ENCODE results near the gene IFI44. TPM values are rescaled to one million over a fixed set of nuclear protein-coding genes. Genes with fewer than 3 reads are reported as not detected.

IFI44 gene
- polyA plus RNA-seq, 1 donor (not counting 4 experiments of a cell fraction or from before 2014, with no cell fraction given): 97.0 TPM

- DNase-seq (ENCODE audit: low read depth, low spot score) (no peak), FAIRE-seq (no peak)
- H3K4me2 ChIP-seq (ENCODE audit: control insufficient read depth, extremely low read depth, insufficient read depth, low read depth, low read length): no peak overlapping the region
- H3K27ac ChIP-seq (ENCODE audit: control insufficient read depth, insufficient read depth, low read length): no peak overlapping the region
- H3K79me2 ChIP-seq (ENCODE audit: control insufficient read depth, insufficient read depth, low read length): no peaks in the 10 kb centered on the region
- H3K4me3 ChIP-seq (ENCODE audit: control insufficient read depth in 2 of 3, extremely low read depth in 1 of 3, insufficient read depth in 2 of 3, low read depth in 1 of 3, low read length in 3 of 3): no peak overlapping the region
- no peaks in the 10 kb centered on the region for H3K9me3 ChIP-seq (ENCODE audit: control insufficient read depth, low read depth, low read length)
- no peaks in the 10 kb centered on the region for H3K4me1 ChIP-seq (ENCODE audit: control insufficient read depth, extremely low read depth, insufficient read depth, low read length)
- no peak overlapping the region for H3K9ac ChIP-seq (ENCODE audit: control insufficient read depth, extremely low read depth, insufficient read depth, low read length)
- no peak overlapping the region for H2AFZ ChIP-seq (ENCODE audit: control insufficient read depth, low read length)
- TF ChIP-seq EZH2 (IDR thresholded peaks at IDR 0.05; ENCODE audit: low read length) (no peak), CTCF (optimal IDR thresholded peaks at IDR 0.05 in 1 of 3, IDR thresholded peaks at IDR 0.05 in 1 of 3, conservative IDR thresholded peaks at IDR 0.05 in 1 of 3; ENCODE audit: extremely low read depth in 1 of 3, insufficient read depth in 2 of 3, low read length in 3 of 3) (no peak)
- H3K27me3 ChIP-seq (ENCODE audit: control insufficient read depth, extremely low read depth, insufficient read depth, low read length): no peaks in the 10 kb centered on the region
- dilution Hi-C loops (cut with MboI; ENCODE audit: extremely low pct_ligation_motif_present, low sequenced_read_pairs): no loop called here
- no peaks in the 10 kb centered on the region for H3K9me1 ChIP-seq (ENCODE audit: control insufficient read depth, extremely low read depth, insufficient read depth, low read length)
- H4K20me1 ChIP-seq (ENCODE audit: control insufficient read depth, extremely low read depth, insufficient read depth, low read length): no peaks in the 10 kb centered on the region
- H3K36me3 ChIP-seq (ENCODE audit: control insufficient read depth in 2 of 2, extremely low read depth in 1 of 2, insufficient read depth in 2 of 2, low read length in 2 of 2): no peaks in the 10 kb centered on the region
Measured at GRCh38 chr1:78678324-78678723, 28.7 kb downstream of the IFI44 start.

GRCh38 chr1:78681265-78681664, 31.6 kb downstream of the IFI44 start:
- no peaks in the 10 kb centered on the region for H3K4me1 ChIP-seq (ENCODE audit: control insufficient read depth, extremely low read depth, insufficient read depth, low read length)
- no peak overlapping the region for H3K4me3 ChIP-seq (ENCODE audit: control insufficient read depth in 2 of 3, extremely low read depth in 1 of 3, insufficient read depth in 2 of 3, low read depth in 1 of 3, low read length in 3 of 3)
- dilution Hi-C loops (cut with MboI; ENCODE audit: extremely low pct_ligation_motif_present, low sequenced_read_pairs): no loop called here
- H3K27me3 ChIP-seq (ENCODE audit: control insufficient read depth, extremely low read depth, insufficient read depth, low read length): no peaks in the 10 kb centered on the region
- no peaks in the 10 kb centered on the region for H3K9me3 ChIP-seq (ENCODE audit: control insufficient read depth, low read depth, low read length)
- no peak overlapping the region for H3K27ac ChIP-seq (ENCODE audit: control insufficient read depth, insufficient read depth, low read length)
- H3K9ac ChIP-seq (ENCODE audit: control insufficient read depth, extremely low read depth, insufficient read depth, low read length): no peak overlapping the region
- H3K36me3 ChIP-seq (ENCODE audit: control insufficient read depth in 2 of 2, extremely low read depth in 1 of 2, insufficient read depth in 2 of 2, low read length in 2 of 2): no peaks in the 10 kb centered on the region
- no peak overlapping the region for H2AFZ ChIP-seq (ENCODE audit: control insufficient read depth, low read length)
- no peaks in the 10 kb centered on the region for H4K20me1 ChIP-seq (ENCODE audit: control insufficient read depth, extremely low read depth, insufficient read depth, low read length)
- H3K4me2 ChIP-seq (ENCODE audit: control insufficient read depth, extremely low read depth, insufficient read depth, low read depth, low read length): no peak overlapping the region
- FAIRE-seq (no peak), DNase-seq (ENCODE audit: low read depth, low spot score) (no peak)
- TF ChIP-seq CTCF (optimal IDR thresholded peaks at IDR 0.05 in 1 of 3, IDR thresholded peaks at IDR 0.05 in 1 of 3, conservative IDR thresholded peaks at IDR 0.05 in 1 of 3; ENCODE audit: extremely low read depth in 1 of 3, insufficient read depth in 2 of 3, low read length in 3 of 3): no peak
- TF ChIP-seq EZH2 (IDR thresholded peaks at IDR 0.05; ENCODE audit: low read length): no peak
- no peaks in the 10 kb centered on the region for H3K9me1 ChIP-seq (ENCODE audit: control insufficient read depth, extremely low read depth, insufficient read depth, low read length)
- no peaks in the 10 kb centered on the region for H3K79me2 ChIP-seq (ENCODE audit: control insufficient read depth, insufficient read depth, low read length)

All from keratinocyte (primary cell).